Measurements from ENCODE around the gene KIR3DL3.
"Not testable (repeated sequence)": the region's sequence is repeated elsewhere in the genome, so short reads cannot be mapped to it uniquely, and the experiment has no call there.

KIR3DL3 gene

GRCh38 chr19:54724142-54724541, at the start of gene KIR3DL3:
TSS of gene KIR3DL3 (plus strand) at chr19:54724442. CDS start at chr19:54724497, 55 bp downstream.
- DNase-seq: no peak

- DNase-seq: peak; percentile 30
Measured at GRCh38 chr19:54676210-54676834, 47.9 kb upstream of the KIR3DL3 start.

GRCh38 chr19:54677217-54677616, 47.0 kb upstream of the KIR3DL3 start:
- no peak for DNase-seq

GRCh38 chr19:54681596-54681995, 42.6 kb upstream of the KIR3DL3 start:
- DNase-seq: not testable (repeated sequence)

- no peak for DNase-seq
Measured at GRCh38 chr19:54682306-54682856, 41.9 kb upstream of the KIR3DL3 start.

GRCh38 chr19:54684527-54684926, 39.7 kb upstream of the KIR3DL3 start:
- DNase-seq: peak; percentile 25

GRCh38 chr19:54691582-54692297, 32.5 kb upstream of the KIR3DL3 start:
- no peak for DNase-seq

GRCh38 chr19:54692298-54692615, 32.0 kb upstream of the KIR3DL3 start:
- no peak for DNase-seq

- DNase-seq: no peak
Measured at GRCh38 chr19:54694648-54695047, 29.6 kb upstream of the KIR3DL3 start.

- DNase-seq: no peak
Measured at GRCh38 chr19:54696117-54696548, 28.1 kb upstream of the KIR3DL3 start.

GRCh38 chr19:54696766-54697165, 27.5 kb upstream of the KIR3DL3 start:
- no peak for DNase-seq

GRCh38 chr19:54697716-54698115, 26.5 kb upstream of the KIR3DL3 start:
- DNase-seq: not testable (repeated sequence)

- no peak for DNase-seq
Measured at GRCh38 chr19:54704928-54705327, 19.3 kb upstream of the KIR3DL3 start.

GRCh38 chr19:54707962-54708361, 16.3 kb upstream of the KIR3DL3 start:
- no peak for DNase-seq

- no peak for DNase-seq
Measured at GRCh38 chr19:54708781-54709180, 15.5 kb upstream of the KIR3DL3 start.

GRCh38 chr19:54709212-54709948, 14.9 kb upstream of the KIR3DL3 start:
- DNase-seq: no peak

- not testable (repeated sequence) for DNase-seq
Measured at GRCh38 chr19:54709956-54710355, 14.3 kb upstream of the KIR3DL3 start.

- no peak for DNase-seq
Measured at GRCh38 chr19:54724644-54725043, 402 bp downstream of the KIR3DL3 start.

- no peak for DNase-seq
Measured at GRCh38 chr19:54725321-54725720, 1.1 kb downstream of the KIR3DL3 start.

- DNase-seq: no peak
Measured at GRCh38 chr19:54727562-54727961, 3.3 kb downstream of the KIR3DL3 start.

GRCh38 chr19:54728167-54728566, 3.9 kb downstream of the KIR3DL3 start:
- no peak for DNase-seq

- no peak for DNase-seq
Measured at GRCh38 chr19:54729416-54730188, 5.4 kb downstream of the KIR3DL3 start.

GRCh38 chr19:54731191-54731590, 6.9 kb downstream of the KIR3DL3 start:
- DNase-seq: no peak

Measured in KG1 (cell line).